VCaP (cell line): ENCODE results near the gene LDHAL6B.

ENCODE experiments used
- H3K27ac ChIP-seq: fragments of 450-650 bp; 2 replicates; pipeline ENCODE4 v1.5.1; 2017
- CTCF ChIP-seq: fragments of 450-650 bp; conservative IDR thresholded peaks from 2 replicates; pipeline ENCODE4 v1.5.1; 2017; ENCODE audit warnings: mild to moderate bottlenecking, moderate library complexity

Gene LDHAL6B

DNA sequence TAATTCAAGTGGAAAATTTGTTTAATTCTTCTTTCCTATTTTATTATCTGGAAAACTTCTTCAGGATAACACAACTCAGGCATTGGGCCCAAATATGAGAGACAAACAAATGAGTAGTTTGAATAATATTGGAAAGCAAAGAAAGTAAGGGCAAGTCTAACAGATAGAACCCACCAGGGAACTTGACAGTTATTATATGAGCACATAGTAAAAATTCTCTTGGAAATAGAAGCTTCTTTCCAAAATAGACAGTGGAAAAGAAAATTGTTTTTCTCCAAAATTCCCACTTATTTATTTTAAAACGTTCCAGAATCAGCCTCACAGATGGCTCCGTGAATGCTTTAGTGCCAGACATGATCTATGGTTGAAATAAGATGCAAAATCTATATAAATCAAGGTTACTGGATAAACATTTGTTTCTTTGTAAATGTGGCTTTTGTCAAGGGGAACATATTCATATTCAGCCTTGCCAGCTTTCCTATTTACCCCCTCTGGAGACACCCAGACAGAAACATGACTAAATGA lies 23.9 kb downstream of the LDHAL6B start:
- TF ChIP-seq CTCF: no peak
- no peak overlapping the region for H3K27ac ChIP-seq

DNA sequence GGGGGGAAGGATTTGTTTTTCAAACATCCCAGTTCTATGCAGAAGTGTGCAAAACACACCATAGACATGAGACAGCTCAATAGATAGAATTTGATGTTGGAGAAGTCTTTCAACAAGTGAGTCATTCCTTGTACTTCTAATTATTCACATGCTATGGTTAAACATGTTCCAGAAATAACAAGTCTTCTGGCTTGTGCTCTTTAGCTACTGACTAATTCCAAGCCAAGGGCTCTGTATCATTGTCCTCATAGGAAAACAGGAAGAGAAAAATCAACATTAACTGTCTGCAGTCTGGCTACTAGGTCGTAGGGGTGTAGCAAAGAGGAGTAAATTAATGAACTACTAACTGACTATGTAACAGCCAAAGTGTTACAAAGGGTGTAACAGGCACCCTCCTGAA lies 25.8 kb downstream of the LDHAL6B start:
- TF ChIP-seq CTCF: no peak
- no peak overlapping the region for H3K27ac ChIP-seq

DNA sequence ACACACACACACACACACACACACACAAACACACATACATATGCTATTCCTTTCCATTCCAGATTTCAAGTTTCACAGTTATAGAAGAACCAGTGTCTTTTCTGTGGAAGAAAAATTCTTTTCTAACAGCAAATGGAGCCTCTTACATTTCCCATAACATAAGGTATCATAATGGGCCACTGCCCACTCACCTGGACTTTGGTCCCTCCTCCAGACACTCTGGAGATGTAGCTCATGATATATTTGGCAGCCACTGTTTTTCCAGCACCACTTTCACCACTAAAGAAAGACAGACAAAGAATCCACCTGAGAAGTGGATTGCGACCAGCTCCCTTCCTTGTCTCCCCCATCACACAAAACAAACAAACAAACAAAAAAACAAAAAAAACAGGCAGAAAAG lies 29.8 kb downstream of the LDHAL6B start:
- H3K27ac ChIP-seq: no peak overlapping the region
- TF ChIP-seq CTCF: no peak

DNA sequence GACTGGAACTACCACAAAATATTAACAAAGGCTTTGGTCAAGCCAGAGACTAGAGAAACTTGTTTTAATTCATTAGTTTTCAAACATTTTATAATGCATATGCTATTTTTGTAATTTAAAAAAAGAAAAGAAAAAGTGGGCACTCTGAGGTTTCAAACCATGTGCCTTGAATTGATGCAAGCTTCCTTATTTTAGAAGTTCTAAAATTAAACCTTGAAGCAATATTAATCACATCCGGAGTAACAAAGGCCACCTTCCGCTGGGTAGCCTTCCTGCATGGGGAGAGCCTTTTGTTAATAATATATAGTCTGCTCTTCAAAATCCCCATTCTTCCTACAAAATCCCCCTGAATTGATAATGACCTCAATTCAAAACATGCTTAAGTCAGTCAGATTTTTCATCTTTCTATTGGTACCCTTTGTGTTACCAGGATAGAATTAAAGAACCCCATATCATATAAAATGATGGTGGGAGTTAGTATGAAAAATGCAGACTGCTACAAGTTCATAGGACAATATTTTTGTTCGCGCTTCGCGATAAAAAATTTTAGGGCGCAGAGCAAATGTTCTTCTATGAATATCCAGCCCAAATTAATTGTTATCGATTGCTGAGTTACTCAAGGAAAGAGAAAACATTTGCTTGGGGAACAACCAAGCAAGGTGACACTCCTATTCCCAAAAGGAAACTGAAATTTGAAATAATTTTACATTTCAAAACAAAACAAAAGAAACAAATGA lies 30.6 kb downstream of the LDHAL6B start:
- no peak for TF ChIP-seq CTCF
- no peak overlapping the region for H3K27ac ChIP-seq

DNA sequence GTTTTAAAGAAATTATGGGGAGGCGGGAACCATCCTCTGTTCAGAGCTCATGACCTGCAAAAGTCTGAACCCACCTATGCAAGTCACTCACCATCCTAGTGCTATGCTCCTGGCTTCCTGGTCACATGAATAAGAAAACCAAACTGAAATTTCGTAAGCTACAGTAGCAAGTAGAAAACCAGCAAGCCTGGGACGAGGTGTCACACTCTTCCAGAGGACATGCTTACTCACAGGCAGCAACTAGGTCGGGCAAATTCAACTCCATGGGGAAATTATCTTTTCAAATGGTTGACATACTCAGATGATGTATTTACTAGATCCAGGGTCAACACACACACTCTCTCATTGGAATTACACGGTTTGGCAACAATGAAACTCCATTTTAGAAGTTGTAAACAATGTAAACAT lies 31.3 kb downstream of the LDHAL6B start:
- H3K27ac ChIP-seq: no peak overlapping the region
- TF ChIP-seq CTCF: no peak

GRCh38 chr15:59240036-59240435 lies 33.4 kb downstream of the LDHAL6B start:
- TF ChIP-seq CTCF: no peak
- no peak overlapping the region for H3K27ac ChIP-seq

GRCh38 chr15:59242649-59243048 lies 36.0 kb downstream of the LDHAL6B start:
- no peak overlapping the region for H3K27ac ChIP-seq
- TF ChIP-seq CTCF: no peak
